HG03045 (cell line): ENCODE results near the gene SLC25A47.
A peak's percentile ranks its signal among the peaks of the same experiment; 100 is the strongest.

ENCODE experiments used
- ATAC-seq: cut with Tn5 transposase; IDR thresholded peaks from one replicate; pipeline ENCODE4 v1.9.1; 2021; ENCODE audit warnings: mild to moderate bottlenecking, moderate library complexity; ENCODE audit not compliant: unreplicated experiment

The SLC25A47 gene

GRCh38 chr14:100374270-100374669 lies 51.1 kb downstream of the SLC25A47 start:
- no peak for ATAC-seq

DNA sequence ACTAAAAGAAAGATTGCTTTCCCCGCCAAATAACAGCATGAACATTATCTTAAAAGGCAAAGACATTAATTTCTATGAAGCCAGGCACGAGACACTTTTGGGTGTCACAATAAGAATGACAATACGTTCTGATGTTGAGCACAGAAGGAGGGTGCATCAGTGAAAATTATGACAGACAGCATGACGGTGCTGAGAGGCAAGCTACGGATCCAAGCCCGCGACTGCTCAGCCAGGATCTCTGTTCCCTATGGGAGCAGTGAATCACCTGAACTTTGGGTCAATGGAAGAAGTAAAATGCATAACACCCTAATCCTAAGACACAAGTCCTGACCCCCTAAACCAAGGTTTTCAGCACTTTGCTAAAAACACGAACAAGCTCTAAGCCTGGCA lies 51.7 kb downstream of the SLC25A47 start:
- no peak for ATAC-seq

- ATAC-seq = peak; percentile 45
Measured at GRCh38 chr14:100375266-100375962, 52.3 kb downstream of the SLC25A47 start.

- ATAC-seq = peak; percentile 80
Measured at GRCh38 chr14:100375963-100376735, 53.0 kb downstream of the SLC25A47 start, which contains the start of gene WDR25. Gene WDR25, plus strand, starts transcription at chr14:100376485.

DNA sequence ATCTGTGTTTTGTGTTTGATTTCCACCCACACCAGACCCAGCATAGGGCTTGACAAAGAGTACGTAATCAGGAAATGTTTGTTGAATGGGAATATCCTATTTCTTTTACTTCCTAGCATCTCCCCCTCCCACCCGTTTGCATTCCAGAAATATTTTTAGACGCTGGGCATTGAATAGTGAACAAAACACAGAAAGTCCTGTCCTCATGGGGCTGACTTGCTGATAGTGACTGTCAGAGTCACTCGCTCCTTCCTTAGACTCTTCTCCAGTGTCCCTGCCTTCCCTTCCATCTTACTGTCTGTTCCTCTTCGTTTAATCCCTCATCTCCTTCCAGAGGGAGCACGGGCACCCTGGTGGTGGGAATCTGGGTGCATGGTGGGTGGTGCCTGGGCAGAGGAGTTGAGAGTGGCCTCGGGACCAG lies 53.6 kb downstream of the SLC25A47 start:
- ATAC-seq = no peak
